ENCODE data around the gene CRADD. TPM values are rescaled to one million over a fixed set of nuclear protein-coding genes. Genes with fewer than 3 reads are reported as not detected.

Gene CRADD
- total and polyA plus RNA-seq, 2 of the 4 experiments (the other 2 are of a cell fraction), result 11.1 to 14.0 TPM

- Histone ChIP-seq H2AFZ (replicated peaks; ENCODE audit: low read length, poor library complexity) (no peak overlapping the region), H4K20me1 (ENCODE audit: insufficient read depth, low read length) (no peaks in the 10 kb centered on the region), H3K79me1 (ENCODE audit: low read depth in 1 of 2, low read length in 2 of 2) (peaks cover 14 to 40% of the 10 kb centered on the region in 2 experiments), H4K8ac (ENCODE audit: low read depth in 2 of 2, low read length in 2 of 2) (no peak overlapping the region), H4K91ac (ENCODE audit: insufficient read depth, low read depth, low read length) (no peak overlapping the region), H2BK5ac (ENCODE audit: low read depth, low read length, poor library complexity, severe bottlenecking) (no peak overlapping the region), H2BK120ac (ENCODE audit: low read depth, low read length) (no peak overlapping the region), H3K4me1 (ENCODE audit: control insufficient read depth, insufficient read depth, low read length) (peaks cover 2% of the 10 kb centered on the region; the same call in 1 of the 2 replicates), H3K9me1 (ENCODE audit: insufficient read depth, low read length) (peaks cover 14% of the 10 kb centered on the region), H3K23ac (ENCODE audit: low read depth, low read length) (no peak overlapping the region), H4K5ac (ENCODE audit: low read depth, low read length) (no peak overlapping the region), H3K14ac (replicated peaks; ENCODE audit: low read depth, low read length) (no peak overlapping the region), H3K4me3 (ENCODE audit: insufficient read depth, low read depth, low read length) (no peak overlapping the region), H3K4me2 (ENCODE audit: low read depth, low read length) (no peak overlapping the region), H3K56ac (ENCODE audit: extremely low read depth, insufficient read depth, low read length) (no peak overlapping the region), H3K27ac (ENCODE audit: insufficient read depth, low read length) (no peak overlapping the region), H3K36me3 (ENCODE audit: control insufficient read depth, insufficient read depth, low read length) (no peaks in the 10 kb centered on the region), H2BK15ac (ENCODE audit: low read depth, low read length) (no peak overlapping the region), H3K18ac (ENCODE audit: low read depth, low read length) (no peak overlapping the region), H3K27me3 (ENCODE audit: control insufficient read depth, insufficient read depth, low read length) (no peaks in the 10 kb centered on the region), H3K9ac (ENCODE audit: low read depth, low read length) (no peak overlapping the region), H3K9me3 (ENCODE audit: control insufficient read depth, insufficient read depth, low read length) (no peaks in the 10 kb centered on the region), H2AK5ac (ENCODE audit: low read depth, low read length) (no peak overlapping the region), H2AK9ac (replicated peaks; ENCODE audit: low read depth, low read length, poor library complexity) (no peak overlapping the region), H2BK20ac (ENCODE audit: low read depth, low read length) (no peak overlapping the region), H3K4ac (ENCODE audit: low read depth, low read length) (no peak overlapping the region)
- no TSS peak for BruUV-seq (replicated peaks)
- WGBS, 2 experiments (ENCODE audit: extremely low coverage in 2 of 2, insufficient read length in 1 of 2), result no CpG with 5 or more reads among the region's 2 CpGs
- in situ Hi-C loops (cut with MboI; ENCODE audit: low sequenced_read_pairs), result no loop called here
- TF ChIP-seq MAFK (IDR thresholded peaks at IDR 0.05; ENCODE audit: low read depth, low read length) (no peak), MAZ (IDR thresholded peaks at IDR 0.05; ENCODE audit: borderline replicate concordance, low read depth, low read length) (no peak), RFX5 (IDR thresholded peaks at IDR 0.05; ENCODE audit: low read depth, low read length) (no peak), CHD1 (IDR thresholded peaks at IDR 0.05; ENCODE audit: low read depth, low read length) (no peak)
- POLR2A ChIA-PET (ENCODE audit: unreplicated experiment), result no interaction called here
- dilution Hi-C loops (cut with HindIII; ENCODE audit: low sequenced_read_pairs, unreplicated experiment), result no loop called here
- no peak for DNase-seq
- ATAC-seq (ENCODE audit: low read depth), result no peak
- CTCF ChIA-PET, result interaction anchor here (1.2 kb wide), 1 partner anchor 111 kb away, joined by 5 read pairs; no protein-coding TSS in a partner anchor
- intact Hi-C loops (cut with micrococcal nuclease), result loop anchor here (10.0 kb wide), 1 partner anchor 175 kb away; no protein-coding TSS in a partner anchor
These were observed 2.8 kb downstream of the CRADD start for GRCh38 chr12:93680006-93680405.

Measured in IMR-90 (cell line).